H9 (cell line): ENCODE results near the gene HEXD. TPM values are rescaled to one million over a fixed set of nuclear protein-coding genes. Genes with fewer than 3 reads are reported as not detected.

Source experiments
- DNase-seq: peaks from one replicate; pipeline ENCODE4 v3.0.0-alpha.2; 2017
- H2AFZ ChIP-seq: one replicate; pipeline ENCODE4 v1.6.1; 2013; ENCODE audit warnings: mild to moderate bottlenecking, low read length, control low read depth, moderate library complexity
- H2AK5ac ChIP-seq: 2 replicates; pipeline ENCODE4 v1.6.1; 2013; ENCODE audit warnings: low read length, control low read depth, mixed read lengths; ENCODE audit not compliant: insufficient read length
- H2BK120ac ChIP-seq: one replicate; pipeline ENCODE4 v1.6.1; 2013; ENCODE audit warnings: low read depth, mild to moderate bottlenecking, low read length, control low read depth, inconsistent platforms; ENCODE audit not compliant: poor library complexity, severe bottlenecking
- H2BK12ac ChIP-seq: 2 replicates; pipeline ENCODE4 v1.6.1; 2013; ENCODE audit warnings: low read length, control low read depth, mixed read lengths, low read depth; ENCODE audit not compliant: insufficient read length
- H2BK15ac ChIP-seq: 2 replicates; pipeline ENCODE4 v1.6.1; 2013; ENCODE audit warnings: low read depth, low read length, control low read depth
- H2BK20ac ChIP-seq: one replicate; pipeline ENCODE4 v1.6.1; 2013; ENCODE audit warnings: low read depth, mild to moderate bottlenecking, low read length, control low read depth, inconsistent platforms; ENCODE audit not compliant: poor library complexity, severe bottlenecking
- H2BK5ac ChIP-seq: 2 replicates; pipeline ENCODE4 v1.6.1; 2013; ENCODE audit warnings: low read length, control low read depth, mixed read lengths; ENCODE audit not compliant: insufficient read length
- H3K14ac ChIP-seq: 2 replicates; pipeline ENCODE4 v1.6.1; 2013; ENCODE audit warnings: low read length, control low read depth; ENCODE audit not compliant: insufficient read depth
- H3K18ac ChIP-seq: 2 replicates; pipeline ENCODE4 v1.6.1; 2013; ENCODE audit warnings: low read depth, mild to moderate bottlenecking, mixed read lengths, low read length, control low read depth; ENCODE audit not compliant: insufficient read length
- H3K23ac ChIP-seq: 2 replicates; pipeline ENCODE4 v1.6.1; 2013; ENCODE audit warnings: low read length, control low read depth, mixed read lengths, low read depth; ENCODE audit not compliant: insufficient read length
- H3K23me2 ChIP-seq: 2 replicates; pipeline ENCODE4 v1.6.1; 2013; ENCODE audit warnings: low read depth, mild to moderate bottlenecking, mixed read lengths, low read length, control low read depth; ENCODE audit not compliant: insufficient read length, poor library complexity, severe bottlenecking
- H3K27ac ChIP-seq: 2 replicates; pipeline ENCODE4 v1.5.1; 2013; ENCODE audit warnings: low read length, control low read depth, mixed read lengths, low read depth; ENCODE audit not compliant: insufficient read length
- H3K27me3 ChIP-seq: 2 replicates; pipeline ENCODE4 v1.6.1; 2013; ENCODE audit warnings: low read length, control low read depth, inconsistent platforms; ENCODE audit not compliant: insufficient read depth
- H3K4ac ChIP-seq: 2 replicates; pipeline ENCODE4 v1.6.1; 2013; ENCODE audit warnings: low read depth, mild to moderate bottlenecking, control low read depth, inconsistent platforms, low read length, moderate library complexity
- H3K4me1 ChIP-seq: 2 replicates; pipeline ENCODE4 v1.6.1; 2013; ENCODE audit warnings: low read length, control low read depth, inconsistent platforms; ENCODE audit not compliant: insufficient read depth
- H3K4me2 ChIP-seq: 2 replicates; pipeline ENCODE4 v1.6.1; 2013; ENCODE audit warnings: low read length, control low read depth, mixed read lengths; ENCODE audit not compliant: insufficient read length, insufficient read depth
- H3K56ac ChIP-seq: 2 replicates; pipeline ENCODE4 v1.6.1; 2013; ENCODE audit warnings: low read depth, mild to moderate bottlenecking, mixed read lengths, low read length, control low read depth; ENCODE audit not compliant: insufficient read length
- H3K79me1 ChIP-seq: 2 replicates; pipeline ENCODE4 v1.6.1; 2013; ENCODE audit warnings: low read depth, mild to moderate bottlenecking, moderate library complexity, low read length, control low read depth, inconsistent platforms; ENCODE audit not compliant: insufficient read depth, poor library complexity, severe bottlenecking
- H3K79me2 ChIP-seq: 2 replicates; pipeline ENCODE4 v1.6.1; 2013; ENCODE audit warnings: low read length, control low read depth, inconsistent platforms; ENCODE audit not compliant: insufficient read depth
- H3K9ac ChIP-seq: 2 replicates; pipeline ENCODE4 v1.6.1; 2013; ENCODE audit warnings: low read length, control low read depth, mixed read lengths; ENCODE audit not compliant: insufficient read length; ENCODE audit errors: extremely low read depth
- H3K9me3 ChIP-seq: one replicate; pipeline ENCODE4 v1.6.1; 2013; ENCODE audit warnings: low read depth, low read length, inconsistent platforms; ENCODE audit not compliant: control insufficient read depth
- H3T11ph ChIP-seq: one replicate; pipeline ENCODE4 v1.6.1; 2013; ENCODE audit warnings: mild to moderate bottlenecking, low read length, control low read depth, inconsistent platforms
- H4K20me1 ChIP-seq: one replicate; pipeline ENCODE4 v1.6.1; 2013; ENCODE audit not compliant: control insufficient read depth, insufficient read length, insufficient read depth
- H4K5ac ChIP-seq: 2 replicates; pipeline ENCODE4 v1.6.1; 2013; ENCODE audit warnings: low read depth, mild to moderate bottlenecking, mixed read lengths, low read length, control low read depth; ENCODE audit not compliant: insufficient read length
- H4K8ac ChIP-seq: replicated peaks from 2 replicates; pipeline ENCODE4 v1.6.1; 2013; ENCODE audit warnings: low read length, control low read depth, mixed read lengths, low read depth; ENCODE audit not compliant: insufficient read length
- H4K91ac ChIP-seq: 2 replicates; pipeline ENCODE4 v1.6.1; 2013; ENCODE audit warnings: low read depth, mild to moderate bottlenecking, moderate library complexity, mixed read lengths, low read length, control low read depth; ENCODE audit not compliant: insufficient read length
- H3K27ac Mint-ChIP-seq, 3 experiments: 2 replicates in 2 of 3; 3 replicates in 1 of 3; pipeline ENCODE4 v1.8.0; 2020 to 2021; ENCODE audit warnings: mixed read lengths in 3 of 3, mild to moderate bottlenecking in 1 of 3, moderate library complexity in 1 of 3
- H3K27me3 Mint-ChIP-seq: 2 replicates; pipeline ENCODE4 v1.8.0; 2021; ENCODE audit warnings: low read depth, mild to moderate bottlenecking, moderate library complexity, mixed read lengths
- H3K36me3 Mint-ChIP-seq, 3 experiments: 2 replicates in 2 of 3; 3 replicates in 1 of 3; pipeline ENCODE4 v1.8.0; 2020 to 2021; ENCODE audit warnings: low read depth in 3 of 3, mixed read lengths in 3 of 3; ENCODE audit not compliant: insufficient read depth in 1 of 3
- H3K4me1 Mint-ChIP-seq, 2 experiments: 2 replicates each; pipeline ENCODE4 v1.8.0; 2020; ENCODE audit warnings: mixed read lengths in 2 of 2
- H3K4me3 Mint-ChIP-seq, 2 experiments: 2 replicates in 1 of 2; 3 replicates in 1 of 2; pipeline ENCODE4 v1.8.0; 2020 to 2021; ENCODE audit warnings: mild to moderate bottlenecking in 2 of 2, mixed read lengths in 2 of 2, moderate library complexity in 1 of 2
- H3K9me3 Mint-ChIP-seq, 2 experiments: 2 replicates in 1 of 2; 3 replicates in 1 of 2; pipeline ENCODE4 v1.8.0; 2020; ENCODE audit warnings: mild to moderate bottlenecking in 2 of 2, mixed read lengths in 2 of 2, moderate library complexity in 1 of 2
- WGBS: extraction: QIAGEN DNeasy Blood & Tissue Kit; methylation state at CpG from one replicate; pipeline ENCODE4 v1.1.7; 2013; ENCODE audit warnings: missing lambda C conversion rate, low lambda C conversion rate, mixed read lengths; ENCODE audit not compliant: insufficient read length; ENCODE audit errors: extremely low coverage; 5-methylcytosine and 5-hydroxymethylcytosine counted together
- total RNA-seq: library from RNA; stranded (reverse); gene quantifications from 2 replicates; pipeline ENCODE4 v1.2.1, GENCODE V29; 2021
- TF ChIP-seq, protein P1 (sequence below): fragments of 200-600 bp; sonication (generic); conservative IDR thresholded peaks from 3 replicates; pipeline ENCODE4 v1.8.0; 2021; ENCODE audit warnings: antibody characterized with exemption, mild to moderate bottlenecking

HEXD gene
- total RNA-seq, 1 experiment from 2014 or later = 23.2 TPM

DNA sequence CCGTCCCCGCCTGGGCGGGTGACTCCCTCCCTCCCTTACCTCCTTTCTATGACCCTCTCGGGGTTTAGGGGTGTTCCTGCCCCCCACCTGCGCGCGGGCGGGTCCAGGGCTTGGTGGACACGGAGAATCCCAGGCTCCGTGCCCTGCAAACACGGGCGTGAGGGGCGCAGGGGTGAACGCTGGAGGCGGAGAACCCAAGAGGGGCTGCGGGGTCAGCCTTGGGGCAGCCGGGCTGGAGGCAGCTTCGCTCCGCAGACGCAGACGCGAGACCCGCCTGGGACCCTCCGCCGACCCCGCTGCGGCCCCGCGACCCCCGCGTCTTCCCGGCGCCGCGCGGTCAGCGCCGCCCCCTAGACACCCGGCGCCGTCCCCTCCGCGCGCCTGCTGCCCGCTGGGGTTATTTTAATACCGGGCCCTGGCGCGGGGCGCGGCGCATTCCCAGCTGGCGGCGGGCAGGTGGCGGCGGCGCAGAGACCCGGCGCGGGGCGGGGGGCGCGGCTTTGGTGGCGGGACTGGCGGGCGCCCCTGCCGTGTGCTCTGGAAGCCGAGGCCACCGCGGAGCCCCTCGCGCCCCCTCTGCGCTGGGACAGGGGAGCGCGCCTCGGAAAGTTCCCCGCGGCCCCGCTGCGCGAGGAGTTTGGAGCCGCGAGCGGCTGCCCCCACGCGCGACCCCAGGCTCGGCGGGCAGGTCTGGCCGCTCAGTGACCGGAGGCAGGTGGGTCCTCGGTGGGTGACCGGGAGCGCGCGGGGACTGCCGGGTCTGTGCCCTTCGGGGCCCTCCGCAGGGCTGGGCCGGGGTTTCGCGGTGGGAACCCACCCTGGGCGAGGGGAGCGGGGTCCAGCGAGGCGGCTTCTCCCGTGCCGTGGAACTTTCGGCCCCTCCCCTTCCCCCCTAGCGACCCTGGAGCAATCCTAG is 46.6 kb upstream of the HEXD start, which contains the start of gene UTS2R:
Gene UTS2R (plus strand): TSS at position 433 of the 916 bp plus-strand sequence. CDS start 2,560 bp downstream, outside the sequence.
- H3K27me3 ChIP-seq = peaks cover 14% of the 10 kb centered on the region
- H3K9me3 ChIP-seq = no peaks in the 10 kb centered on the region
- DNase-seq = no peak
- no peak within 1 kb of the TSS for H4K91ac ChIP-seq
- H3T11ph ChIP-seq = no peak within 1 kb of the TSS
- H3K18ac ChIP-seq = peak within 1 kb of the TSS; percentile 44
- no peaks in the 10 kb centered on the region for H3K79me1 ChIP-seq
- H4K20me1 ChIP-seq = no peaks in the 10 kb centered on the region
- TF ChIP-seq, protein P1, sequence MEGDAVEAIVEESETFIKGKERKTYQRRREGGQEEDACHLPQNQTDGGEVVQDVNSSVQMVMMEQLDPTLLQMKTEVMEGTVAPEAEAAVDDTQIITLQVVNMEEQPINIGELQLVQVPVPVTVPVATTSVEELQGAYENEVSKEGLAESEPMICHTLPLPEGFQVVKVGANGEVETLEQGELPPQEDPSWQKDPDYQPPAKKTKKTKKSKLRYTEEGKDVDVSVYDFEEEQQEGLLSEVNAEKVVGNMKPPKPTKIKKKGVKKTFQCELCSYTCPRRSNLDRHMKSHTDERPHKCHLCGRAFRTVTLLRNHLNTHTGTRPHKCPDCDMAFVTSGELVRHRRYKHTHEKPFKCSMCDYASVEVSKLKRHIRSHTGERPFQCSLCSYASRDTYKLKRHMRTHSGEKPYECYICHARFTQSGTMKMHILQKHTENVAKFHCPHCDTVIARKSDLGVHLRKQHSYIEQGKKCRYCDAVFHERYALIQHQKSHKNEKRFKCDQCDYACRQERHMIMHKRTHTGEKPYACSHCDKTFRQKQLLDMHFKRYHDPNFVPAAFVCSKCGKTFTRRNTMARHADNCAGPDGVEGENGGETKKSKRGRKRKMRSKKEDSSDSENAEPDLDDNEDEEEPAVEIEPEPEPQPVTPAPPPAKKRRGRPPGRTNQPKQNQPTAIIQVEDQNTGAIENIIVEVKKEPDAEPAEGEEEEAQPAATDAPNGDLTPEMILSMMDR = no peak
- no peak within 1 kb of the TSS for H4K8ac ChIP-seq
- H2AFZ ChIP-seq = no peak within 1 kb of the TSS
- Mint-ChIP-seq H3K9me3 (peaks cover 5 to 8% of the 10 kb centered on the region in 2 experiments; a peak in 4 of 5 replicates), H3K4me3 (peak within 1 kb of the TSS; percentile 39 to 75), H3K27ac (no peak within 1 kb of the TSS), H3K36me3 (peaks cover 0 to 4% (median 3%) of the 10 kb centered on the region in 3 experiments; a peak in 2 of 7 replicates), H3K4me1 (peaks cover 7 to 18% of the 10 kb centered on the region in 2 experiments), H3K27me3 (peaks cover 47% of the 10 kb centered on the region)
- no peak within 1 kb of the TSS for H3K23ac ChIP-seq
- H3K14ac ChIP-seq = no peak within 1 kb of the TSS; the same call in 1 of the 2 replicates
- WGBS = no CpG with 5 or more reads among the region's 109 CpGs
- H3K4me2 ChIP-seq = peak within 1 kb of the TSS; percentile 28
- no peak within 1 kb of the TSS for H3K4ac ChIP-seq
- no peak within 1 kb of the TSS for H2AK5ac ChIP-seq
- no peaks in the 10 kb centered on the region for H3K79me2 ChIP-seq
- H2BK5ac ChIP-seq = no peak within 1 kb of the TSS
- H3K4me1 ChIP-seq = no peaks in the 10 kb centered on the region; the same call in 1 of the 2 replicates
- H3K23me2 ChIP-seq = peaks cover 7% of the 10 kb centered on the region
- no peak within 1 kb of the TSS for H2BK20ac ChIP-seq
- H3K27ac ChIP-seq = no peak within 1 kb of the TSS
- no peak within 1 kb of the TSS for H2BK120ac ChIP-seq
- H2BK15ac ChIP-seq = no peak within 1 kb of the TSS
- H4K5ac ChIP-seq = no peak within 1 kb of the TSS
- no peak within 1 kb of the TSS for H2BK12ac ChIP-seq
- no peak within 1 kb of the TSS for H3K9ac ChIP-seq
- H3K56ac ChIP-seq = no peak within 1 kb of the TSS
